ENCODE measurements around the gene PFDN6. TPM values are rescaled to one million over a fixed set of nuclear protein-coding genes. Genes with fewer than 3 reads are reported as not detected.

Gene PFDN6
- total RNA-seq, 1 experiment from 2014 or later = 95.7 TPM

GRCh38 chr6:33276864-33277662, 12.3 kb upstream of the PFDN6 start, which contains the start of gene B3GALT4:
TSS of gene B3GALT4 (plus strand) at chr6:33277123. CDS start at chr6:33277420, 297 bp downstream.
- H3K4me3 Mint-ChIP-seq = peak within 1 kb of the TSS; percentile 96
- no peaks in the 10 kb centered on the region for H3K9me3 Mint-ChIP-seq
- H3K27ac Mint-ChIP-seq = peak within 1 kb of the TSS; percentile 100
- ChIA-PET POLR2A (interaction anchor here (0.6 to 3.2 kb wide), 15 partner anchors 12 to 305 kb away, joined by 3 to 27 read pairs (median 5); partner anchors contain the start of genes PFDN6, RGL2, TAPBP and WDR46), CTCF (interaction anchor here (0.6 to 3.1 kb wide), 38 partner anchors 8 to 308 kb away, joined by 3 to 40 read pairs (median 5); partner anchors contain the start of genes BAK1, HSD17B8, PFDN6 and PHF1)
- DNase-seq (ENCODE audit: low spot score) (peak; percentile 89), ATAC-seq (peak; percentile 74)
- H3K36me3 Mint-ChIP-seq = peaks cover 51% of the 10 kb centered on the region
- H3K27me3 Mint-ChIP-seq (ENCODE audit: low read depth) = no peaks in the 10 kb centered on the region
- peaks cover 54% of the 10 kb centered on the region for H3K4me1 Mint-ChIP-seq
- TF ChIP-seq, protein P1, sequence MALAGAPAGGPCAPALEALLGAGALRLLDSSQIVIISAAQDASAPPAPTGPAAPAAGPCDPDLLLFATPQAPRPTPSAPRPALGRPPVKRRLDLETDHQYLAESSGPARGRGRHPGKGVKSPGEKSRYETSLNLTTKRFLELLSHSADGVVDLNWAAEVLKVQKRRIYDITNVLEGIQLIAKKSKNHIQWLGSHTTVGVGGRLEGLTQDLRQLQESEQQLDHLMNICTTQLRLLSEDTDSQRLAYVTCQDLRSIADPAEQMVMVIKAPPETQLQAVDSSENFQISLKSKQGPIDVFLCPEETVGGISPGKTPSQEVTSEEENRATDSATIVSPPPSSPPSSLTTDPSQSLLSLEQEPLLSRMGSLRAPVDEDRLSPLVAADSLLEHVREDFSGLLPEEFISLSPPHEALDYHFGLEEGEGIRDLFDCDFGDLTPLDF (CRISPR knock-in tag; IDR thresholded peaks at IDR 0.05) = peak; percentile 90
- no peak for TF ChIP-seq STAT6 (CRISPR knock-in tag; conservative IDR thresholded peaks at IDR 0.05; ENCODE audit: low read depth)
- TF ChIP-seq, protein P2, sequence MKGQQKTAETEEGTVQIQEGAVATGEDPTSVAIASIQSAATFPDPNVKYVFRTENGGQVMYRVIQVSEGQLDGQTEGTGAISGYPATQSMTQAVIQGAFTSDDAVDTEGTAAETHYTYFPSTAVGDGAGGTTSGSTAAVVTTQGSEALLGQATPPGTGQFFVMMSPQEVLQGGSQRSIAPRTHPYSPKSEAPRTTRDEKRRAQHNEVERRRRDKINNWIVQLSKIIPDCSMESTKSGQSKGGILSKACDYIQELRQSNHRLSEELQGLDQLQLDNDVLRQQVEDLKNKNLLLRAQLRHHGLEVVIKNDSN (CRISPR knock-in tag; IDR thresholded peaks at IDR 0.05) = 0 out of 2 replicates have a peak, but pooled peaks have one; percentile 10
- TF ChIP-seq PREB (CRISPR knock-in tag; IDR thresholded peaks at IDR 0.05; ENCODE audit: borderline replicate concordance) = 0 out of 2 replicates have a peak, but pooled peaks have one; percentile 50
- peak; percentile 99 for TF ChIP-seq PRRX2 (CRISPR knock-in tag; IDR thresholded peaks at IDR 0.05)
- peak; percentile 80 for TF ChIP-seq MYBL2 (CRISPR knock-in tag; IDR thresholded peaks at IDR 0.05)
- peak; percentile 73; the same call in 1 of the 2 replicates for TF ChIP-seq MLX (CRISPR knock-in tag; IDR thresholded peaks at IDR 0.05)
- TF ChIP-seq ZNF416 (CRISPR knock-in tag; IDR thresholded peaks at IDR 0.05) = peak; percentile 99
- 0 out of 2 replicates have a peak, but pooled peaks have one; percentile 67 for TF ChIP-seq ATF1 (CRISPR knock-in tag; IDR thresholded peaks at IDR 0.05)
- no peak; the same call in 1 of the 2 replicates for TF ChIP-seq JUN (CRISPR knock-in tag; IDR thresholded peaks at IDR 0.05)
- TF ChIP-seq, protein P3, sequence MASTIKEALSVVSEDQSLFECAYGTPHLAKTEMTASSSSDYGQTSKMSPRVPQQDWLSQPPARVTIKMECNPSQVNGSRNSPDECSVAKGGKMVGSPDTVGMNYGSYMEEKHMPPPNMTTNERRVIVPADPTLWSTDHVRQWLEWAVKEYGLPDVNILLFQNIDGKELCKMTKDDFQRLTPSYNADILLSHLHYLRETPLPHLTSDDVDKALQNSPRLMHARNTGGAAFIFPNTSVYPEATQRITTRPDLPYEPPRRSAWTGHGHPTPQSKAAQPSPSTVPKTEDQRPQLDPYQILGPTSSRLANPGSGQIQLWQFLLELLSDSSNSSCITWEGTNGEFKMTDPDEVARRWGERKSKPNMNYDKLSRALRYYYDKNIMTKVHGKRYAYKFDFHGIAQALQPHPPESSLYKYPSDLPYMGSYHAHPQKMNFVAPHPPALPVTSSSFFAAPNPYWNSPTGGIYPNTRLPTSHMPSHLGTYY (CRISPR knock-in tag; IDR thresholded peaks at IDR 0.05) = peak; percentile 98
- TF ChIP-seq SMAD4 (CRISPR knock-in tag; IDR thresholded peaks at IDR 0.05) = no peak
- TF ChIP-seq CTCF (IDR thresholded peaks at IDR 0.05) = peak; percentile 36
- no peak for TF ChIP-seq FOXJ3 (CRISPR knock-in tag; IDR thresholded peaks at IDR 0.05; ENCODE audit: borderline replicate concordance)
- TF ChIP-seq EMX1 (CRISPR knock-in tag; IDR thresholded peaks at IDR 0.05) = peak; percentile 99
- TF ChIP-seq TP53 (CRISPR knock-in tag; IDR thresholded peaks at IDR 0.05) = 0 out of 2 replicates have a peak, but pooled peaks have one; percentile 31
- no peak for TF ChIP-seq IRF2 (CRISPR knock-in tag; IDR thresholded peaks at IDR 0.05; ENCODE audit: borderline replicate concordance, low read depth)
- peak; percentile 95 for TF ChIP-seq RELA (CRISPR knock-in tag; IDR thresholded peaks at IDR 0.05; ENCODE audit: borderline replicate concordance)
- TF ChIP-seq ZNF532 (CRISPR knock-in tag; IDR thresholded peaks at IDR 0.05; ENCODE audit: borderline replicate concordance) = peak; percentile 97
- peak; percentile 97 for TF ChIP-seq FOXP1 (CRISPR knock-in tag; IDR thresholded peaks at IDR 0.05; ENCODE audit: borderline replicate concordance)
- TF ChIP-seq NR1H2 (CRISPR knock-in tag; IDR thresholded peaks at IDR 0.05) = no peak
